ENCODE measurements around the gene NFKB2.

- TF ChIP-seq CTCF (IDR thresholded peaks at IDR 0.05), result no peak
- no peak for TF ChIP-seq POLR2A (IDR thresholded peaks at IDR 0.05)
Measured at GRCh38 chr10:102375867-102376266, 19.6 kb upstream of the NFKB2 start.
